ENCODE measurements around the gene CALY.

Gene CALY

DNA sequence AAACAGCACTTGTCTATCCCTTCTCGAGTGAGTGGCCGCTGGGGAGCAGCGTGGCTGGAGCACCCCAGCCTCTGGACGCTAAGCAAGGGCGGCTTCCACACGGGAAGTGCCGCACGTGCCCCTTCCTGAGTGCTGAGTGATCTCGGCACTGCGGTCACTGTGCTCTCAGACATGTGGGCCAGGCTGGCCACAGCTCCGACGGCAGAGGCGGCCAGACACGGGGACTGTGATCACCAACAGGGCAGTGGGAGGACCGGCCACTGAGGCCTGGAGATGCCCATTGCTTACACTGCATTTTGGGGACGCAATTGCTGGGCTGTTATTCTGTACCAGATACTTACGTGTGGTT is 29.4 kb upstream of the CALY start:
- no peak for DNase-seq (ENCODE audit: low read depth)

DNA sequence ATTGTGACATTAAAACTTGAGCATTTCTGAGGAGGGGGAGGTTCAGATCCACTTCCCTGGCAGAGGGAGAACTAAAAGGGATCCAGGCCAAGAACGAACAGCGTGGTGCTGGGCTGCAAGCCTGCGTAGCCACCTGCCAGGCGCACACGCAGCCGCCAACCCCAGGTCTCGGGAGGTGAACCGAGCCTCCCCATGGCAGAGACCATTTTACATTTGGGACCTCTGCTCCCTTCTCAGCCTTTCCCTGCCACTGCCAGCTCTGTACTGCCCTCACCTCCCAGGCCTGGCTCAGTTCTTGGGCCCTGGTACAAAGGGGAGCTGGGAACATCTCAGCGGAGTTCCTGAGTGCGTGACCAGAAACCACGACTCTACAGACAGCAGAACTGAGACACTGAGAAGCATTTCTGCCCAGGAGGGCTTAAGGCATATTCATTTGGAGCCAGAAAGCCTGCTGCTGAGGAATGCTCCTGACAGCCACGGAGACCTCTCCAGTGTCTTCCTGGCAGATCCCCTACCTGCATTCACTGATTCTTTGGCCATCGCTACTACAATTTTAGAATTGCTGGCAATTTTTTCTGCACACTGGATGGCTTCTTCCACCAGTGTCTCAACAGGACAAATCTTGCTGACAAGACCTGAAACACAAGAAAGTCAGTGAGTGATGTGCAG is 28.9 kb upstream of the CALY start:
- no peak for DNase-seq (ENCODE audit: low read depth)

DNA sequence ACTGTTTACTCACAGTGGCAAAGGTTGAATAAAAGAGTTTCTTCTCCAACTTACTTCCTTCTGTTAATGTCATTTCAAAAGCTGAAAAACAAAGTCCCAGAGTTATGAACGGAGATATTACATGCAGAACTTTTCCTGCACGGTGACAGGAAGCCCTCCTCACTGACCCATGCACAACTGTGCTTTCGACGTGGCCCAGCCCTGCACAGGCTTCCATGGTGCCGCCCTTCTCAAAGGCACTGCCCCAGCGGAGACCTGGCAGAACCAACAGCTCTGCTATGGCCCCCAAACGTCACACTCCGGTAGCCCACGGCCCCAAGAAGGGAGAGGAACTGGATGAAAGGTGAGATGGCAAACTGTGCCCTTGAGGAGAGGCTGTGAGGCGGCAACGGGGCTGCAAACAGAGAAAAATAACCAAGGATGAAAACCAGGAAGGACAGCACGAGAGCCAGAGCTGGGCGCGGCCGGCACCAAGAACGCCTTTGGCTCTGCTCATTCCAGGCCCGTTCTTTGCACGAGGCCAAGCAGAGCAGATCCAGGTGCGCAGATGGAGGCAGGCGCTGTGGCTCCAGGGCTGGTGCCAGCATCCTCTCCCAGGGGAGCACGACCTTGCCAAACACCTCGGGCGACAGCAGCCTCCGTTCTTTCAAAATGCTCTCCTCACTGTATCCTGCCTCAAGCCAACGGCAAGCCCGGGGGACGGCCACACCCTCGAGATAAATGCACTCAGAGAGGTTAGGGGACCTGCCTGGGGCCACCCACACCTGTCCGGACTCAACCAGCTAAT is 28.1 kb upstream of the CALY start:
- DNase-seq (ENCODE audit: low read depth), result no peak

DNA sequence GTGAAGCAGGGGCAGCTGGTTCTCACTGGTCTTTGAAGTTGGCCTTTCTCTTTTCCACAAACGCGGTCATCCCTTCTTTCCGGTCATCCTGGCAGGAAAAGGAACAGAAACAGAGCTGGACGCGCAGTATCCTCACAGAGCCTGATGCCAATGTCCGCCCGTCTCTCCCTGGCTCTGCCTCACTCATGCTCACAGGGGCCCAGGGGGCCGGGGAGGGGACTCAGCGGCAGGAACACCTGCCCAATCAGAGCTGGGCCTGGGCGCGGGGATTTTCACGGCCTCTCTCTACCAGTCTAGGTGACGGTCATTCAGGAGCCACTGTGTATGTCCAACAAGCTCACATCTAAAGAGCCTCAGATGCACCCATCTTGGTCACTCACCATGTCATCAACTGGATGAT is 26.1 kb upstream of the CALY start:
- DNase-seq (ENCODE audit: low read depth), result no peak

DNA sequence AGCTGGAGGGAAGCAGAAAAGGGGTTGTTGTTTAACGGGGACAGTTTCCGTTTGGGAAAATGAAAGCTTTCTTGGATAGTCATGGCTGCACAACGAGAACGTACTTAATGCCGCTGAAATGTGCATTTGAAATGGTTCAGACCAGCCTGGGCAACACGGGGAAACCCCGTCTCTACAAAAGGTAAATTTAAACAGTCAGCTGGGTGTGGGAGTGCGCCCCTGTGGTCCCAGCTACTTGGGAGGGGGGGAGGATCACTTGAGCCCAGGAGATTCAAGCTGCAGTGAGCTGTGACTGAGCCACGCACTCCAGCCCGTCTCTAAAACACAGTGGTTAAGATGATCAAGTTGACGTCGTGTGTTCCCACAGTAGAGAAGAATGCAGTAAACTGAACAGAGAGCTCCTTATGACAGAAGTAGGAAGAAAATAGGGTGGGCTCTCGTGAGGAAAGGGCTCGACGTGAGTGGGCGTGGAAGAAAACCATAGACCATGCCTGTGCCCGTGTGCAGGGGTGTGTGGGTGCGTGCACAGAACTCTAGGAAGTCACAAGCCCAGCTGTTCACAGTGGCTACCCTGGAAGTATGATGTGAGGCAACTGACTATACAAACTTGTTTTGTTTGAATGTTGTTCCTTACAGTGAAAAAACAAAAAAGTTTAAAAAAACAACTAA is 25.2 kb upstream of the CALY start:
- DNase-seq (ENCODE audit: low read depth), result no peak

DNA sequence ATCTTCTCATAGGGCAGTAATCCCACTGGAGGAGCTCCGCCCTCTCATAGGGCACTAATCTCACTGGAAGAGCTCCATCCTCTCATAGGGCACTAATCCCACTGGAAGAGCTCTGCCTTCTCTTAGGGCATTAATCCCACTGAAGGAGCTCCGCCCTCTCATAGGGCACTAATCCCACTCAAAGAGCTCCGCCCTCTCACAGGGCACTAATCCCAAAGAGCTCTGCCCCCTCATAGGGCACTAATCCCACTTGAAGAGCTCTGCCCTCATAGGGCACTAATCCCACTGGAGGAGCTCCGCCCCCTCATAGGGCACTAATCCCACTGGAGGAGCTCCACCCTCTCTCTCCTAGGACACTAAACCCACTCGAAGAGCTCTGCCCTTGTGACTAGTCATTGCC is 24.5 kb upstream of the CALY start:
- no peak for DNase-seq (ENCODE audit: low read depth)

DNA sequence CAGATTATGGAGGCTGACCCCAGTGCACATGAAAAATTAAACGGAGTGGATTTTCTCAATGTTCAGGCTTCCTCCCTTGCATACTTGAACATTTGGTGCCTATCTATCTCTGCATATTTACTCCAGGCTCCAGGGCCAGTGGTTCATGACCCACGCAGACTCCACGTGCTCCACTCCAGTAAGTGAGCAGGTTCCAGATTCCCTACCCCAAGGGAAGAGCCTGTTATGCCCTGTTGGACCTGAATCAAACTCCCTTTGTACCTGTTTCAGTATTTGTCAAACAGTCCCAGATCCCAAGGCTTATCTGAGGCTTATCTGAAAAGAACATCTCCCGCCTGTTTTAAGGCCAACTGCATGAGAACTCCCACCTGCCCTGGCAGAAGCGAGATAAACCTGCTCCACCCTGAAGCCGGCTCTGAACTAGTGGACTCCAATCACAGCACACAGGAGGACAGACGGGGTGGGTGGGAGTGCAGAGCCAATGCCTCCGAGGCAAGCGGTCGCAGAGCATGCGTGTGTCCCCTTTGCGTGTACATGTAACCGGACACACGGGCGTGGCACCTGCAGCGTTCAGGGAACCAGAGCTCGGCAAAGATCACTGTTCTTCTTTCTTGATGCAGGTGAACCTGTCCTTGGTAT is 23.4 kb upstream of the CALY start:
- no peak for DNase-seq (ENCODE audit: low read depth)

DNA sequence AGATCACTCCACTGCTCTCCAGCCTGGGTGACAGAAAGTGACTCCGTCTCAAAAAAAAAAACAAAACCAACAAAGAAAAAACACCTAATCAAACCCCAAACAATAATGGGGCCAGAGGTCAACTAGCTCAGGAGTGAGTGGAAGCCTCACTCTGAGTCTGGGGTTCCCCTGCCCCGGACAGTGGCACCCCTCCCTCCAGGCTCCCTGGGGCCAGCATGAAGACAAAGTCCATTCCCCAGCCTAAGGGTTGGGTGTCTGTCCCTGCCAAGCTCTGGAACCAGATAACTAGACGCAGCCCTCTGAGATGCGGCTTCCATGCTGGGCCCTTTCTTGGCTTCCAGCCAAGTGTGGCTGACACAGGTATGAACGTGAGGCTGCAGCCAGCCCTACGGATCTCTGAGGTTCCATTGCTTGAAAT is 22.9 kb upstream of the CALY start:
- no peak for DNase-seq (ENCODE audit: low read depth)

DNA sequence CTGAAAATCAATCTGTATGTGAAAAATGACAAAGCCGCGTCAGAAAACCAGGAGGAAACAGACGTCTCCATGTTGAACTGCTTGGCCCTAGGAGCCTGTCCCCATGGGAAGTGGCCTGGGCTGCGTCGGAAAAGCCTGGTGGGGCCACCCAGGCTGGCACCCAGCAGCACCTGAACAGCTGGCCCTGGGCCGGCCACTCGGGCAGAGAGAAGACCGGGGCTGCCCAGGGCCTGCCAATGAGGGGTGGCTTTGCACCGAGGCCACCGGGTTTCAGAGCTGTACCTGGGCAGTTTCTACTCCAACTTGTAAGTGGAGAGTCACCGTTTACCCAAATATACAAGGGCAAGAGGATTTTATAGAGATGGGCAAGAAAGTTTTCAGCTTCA is 22.2 kb upstream of the CALY start:
- DNase-seq (ENCODE audit: low read depth), result no peak

DNA sequence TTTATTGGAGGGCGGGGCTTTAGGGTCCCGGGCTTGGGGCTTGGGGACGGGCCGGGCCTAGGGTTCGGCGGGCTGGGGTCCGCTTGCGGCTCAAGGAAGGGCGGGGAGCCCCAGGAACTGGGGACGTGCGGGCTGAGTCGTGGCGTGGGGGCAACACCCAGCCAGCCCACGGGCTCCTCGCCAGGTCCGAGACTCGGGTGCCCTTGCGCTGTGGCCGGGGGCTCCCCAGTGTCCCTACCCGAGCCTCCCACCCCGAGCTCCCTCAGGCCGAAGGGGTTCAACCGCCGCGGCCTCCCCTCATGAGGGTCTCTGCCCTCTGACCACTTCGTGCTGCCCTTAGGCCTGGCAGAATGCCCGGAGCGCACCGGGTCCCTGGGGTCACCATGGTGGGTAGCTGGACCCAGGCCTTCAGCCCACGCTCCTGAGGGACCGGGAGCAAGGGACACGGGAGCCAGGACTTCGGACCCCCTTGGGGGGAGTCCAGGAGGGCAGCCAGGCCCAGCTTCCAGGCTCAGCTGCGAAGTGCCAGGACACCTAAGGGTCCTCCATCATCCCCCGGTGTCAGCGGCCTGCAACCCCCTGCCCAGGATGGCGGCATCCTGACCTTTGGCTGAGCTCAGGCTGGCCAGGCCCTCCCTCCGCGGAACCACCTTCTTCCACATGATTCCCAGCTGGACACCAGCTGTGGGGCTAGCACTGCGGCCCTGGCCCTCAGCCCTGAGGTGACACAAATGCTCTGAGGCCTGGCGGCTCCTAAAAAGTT is 21.6 kb upstream of the CALY start:
- DNase-seq (ENCODE audit: low read depth), result no peak

DNA sequence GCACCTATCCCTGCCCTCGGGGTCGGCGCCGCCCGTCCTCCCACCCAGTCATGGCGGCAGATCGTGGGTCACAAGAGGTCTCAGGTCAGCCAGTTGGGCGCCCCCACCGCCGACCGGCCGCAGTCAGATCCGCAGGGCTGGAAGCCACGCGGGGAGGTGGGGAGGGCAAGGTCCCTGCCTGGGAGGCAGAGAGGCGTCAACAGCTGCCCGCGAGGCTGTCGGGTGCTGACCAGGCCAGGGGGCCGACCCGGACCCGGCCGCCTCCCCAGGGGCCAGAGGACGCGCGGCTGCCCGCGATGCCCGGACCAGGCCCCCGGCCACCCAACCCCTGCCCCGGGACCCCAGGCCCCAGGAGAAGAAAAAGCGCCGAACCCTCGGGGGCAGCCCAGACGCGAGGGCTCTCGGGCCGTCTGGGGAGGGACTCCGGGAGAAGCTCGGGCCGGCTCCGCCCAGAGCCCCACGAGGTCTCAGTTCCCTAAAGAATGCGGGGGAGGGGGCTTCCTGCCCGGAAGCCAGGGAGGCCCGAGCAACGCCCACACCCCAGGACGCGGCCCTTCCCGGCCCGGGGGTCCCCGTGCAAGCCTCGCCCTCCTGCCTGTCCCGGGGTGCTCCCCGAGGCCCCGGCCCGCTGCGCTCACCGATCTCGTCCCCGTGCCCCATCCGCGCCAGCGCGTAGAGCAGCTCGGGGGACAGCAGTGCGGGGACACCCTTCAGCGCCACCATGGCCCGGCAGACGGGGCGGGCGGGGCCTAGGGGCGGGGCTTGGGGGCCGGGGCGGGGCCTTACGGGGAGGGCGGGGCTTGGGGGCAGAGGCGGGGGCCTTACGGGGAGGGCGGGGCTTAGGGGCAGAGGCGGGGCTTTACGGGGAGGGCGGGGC is 20.8 kb upstream of the CALY start, which contains the start of gene FUOM:
FUOM (minus strand) TSS at position 735 of the 877 bp plus-strand sequence; CDS start at position 723, 12 bp downstream.
- no peak for DNase-seq (ENCODE audit: low read depth)

DNA sequence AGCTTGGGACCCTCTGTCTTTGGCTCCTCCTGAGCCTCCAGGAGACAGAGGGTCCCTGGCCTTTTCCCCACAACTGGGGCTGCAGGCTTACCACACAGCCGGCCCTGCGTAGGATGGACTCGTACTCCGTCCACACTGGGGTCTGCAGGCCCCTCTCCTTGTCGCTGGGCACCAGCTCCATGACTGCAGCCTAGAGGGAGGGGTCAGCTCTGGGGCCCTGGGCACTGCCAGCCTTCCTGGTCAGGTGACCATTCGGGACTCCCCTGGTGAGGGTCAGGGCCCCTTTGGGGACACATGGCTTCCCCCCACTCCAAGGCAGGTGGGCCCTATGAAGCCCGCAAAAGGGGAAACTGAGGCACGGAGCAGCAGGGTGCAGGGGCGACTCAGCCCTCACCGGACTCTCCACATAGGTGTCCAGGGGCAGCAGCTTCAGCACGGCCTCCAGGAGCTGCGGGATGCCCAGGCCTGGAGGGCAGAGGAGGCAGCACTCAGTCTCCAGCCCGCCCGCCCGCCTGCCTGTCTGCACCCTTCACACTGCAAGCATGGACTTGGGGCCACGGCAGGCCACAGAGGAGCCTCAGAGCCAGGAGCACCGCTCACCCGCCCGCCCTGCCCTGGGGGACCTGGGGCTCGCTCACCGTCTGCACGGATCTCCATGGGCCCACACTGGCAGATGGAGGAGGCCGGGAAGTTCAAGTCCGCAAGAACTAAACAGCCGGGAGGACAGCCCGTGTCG is 20.0 kb upstream of the CALY start:
- DNase-seq (ENCODE audit: low read depth), result no peak

DNA sequence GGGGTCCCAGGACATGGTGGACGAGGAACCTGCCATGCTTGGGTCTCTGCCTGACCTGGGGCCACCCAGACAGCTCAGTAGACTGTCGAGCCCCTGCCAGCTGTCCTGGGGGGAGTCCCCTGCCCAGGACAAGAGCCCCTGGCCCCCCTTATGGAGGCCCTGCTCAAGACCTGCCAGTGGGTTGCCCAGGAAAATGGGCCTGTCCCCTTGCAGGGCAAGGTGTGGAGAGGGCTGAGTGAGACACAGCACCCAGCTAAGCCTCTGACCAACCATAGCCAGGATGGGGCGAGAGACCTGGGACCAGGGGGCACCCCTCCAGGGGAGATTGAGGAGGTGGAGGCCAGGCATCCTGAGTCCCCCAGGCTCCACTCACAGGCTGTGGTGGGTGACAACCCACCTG is 19.3 kb upstream of the CALY start:
- no peak for DNase-seq (ENCODE audit: low read depth)

DNA sequence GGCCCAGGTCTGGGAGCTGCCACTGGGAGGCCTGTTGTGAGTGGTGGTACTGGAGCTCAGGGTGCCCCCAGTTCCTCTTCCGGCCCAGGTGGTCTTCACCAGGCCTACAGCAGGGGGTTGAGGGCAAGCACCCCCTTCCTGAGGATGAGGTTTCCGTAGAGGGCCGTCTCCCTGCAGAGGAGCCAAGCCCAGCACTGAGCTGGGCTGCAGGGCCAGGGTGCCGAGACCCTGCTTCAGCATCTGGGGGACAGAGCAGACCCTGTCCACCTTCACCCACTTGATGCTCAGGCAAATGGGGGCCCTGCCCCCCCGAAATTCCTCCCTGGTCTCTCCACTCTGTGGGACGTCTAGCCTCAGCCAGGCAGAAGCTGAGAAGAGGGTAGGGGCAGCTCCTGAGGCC is 18.6 kb upstream of the CALY start:
- no peak for DNase-seq (ENCODE audit: low read depth)

DNA sequence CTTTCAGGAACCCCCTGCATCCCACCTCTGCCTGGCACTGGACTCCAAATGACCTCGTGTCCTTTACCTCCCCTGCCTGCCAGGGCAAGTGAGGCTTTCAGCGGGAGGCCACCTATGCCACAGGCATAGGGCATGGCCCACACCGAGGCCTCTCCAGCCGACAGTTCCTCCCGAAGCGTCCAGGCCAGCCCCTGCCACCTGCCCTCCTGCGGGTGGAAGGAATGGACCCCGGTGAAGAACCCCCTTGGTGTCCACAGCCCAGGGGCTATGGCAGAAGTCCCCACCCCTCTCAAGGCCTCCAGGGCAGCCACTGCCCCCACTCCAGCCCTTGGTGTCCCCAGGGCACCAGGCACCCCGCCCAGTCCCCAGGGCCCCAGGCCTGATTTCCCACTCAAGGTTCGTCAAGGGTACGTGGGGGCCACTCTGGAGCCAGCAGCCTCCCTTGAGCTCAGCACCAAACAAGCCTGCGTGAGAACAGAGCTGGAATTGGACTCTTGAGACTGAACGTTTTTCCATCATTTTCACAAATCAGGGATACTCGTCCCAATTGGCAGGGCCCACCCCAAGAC is 18.1 kb upstream of the CALY start:
- no peak for DNase-seq (ENCODE audit: low read depth)

DNA sequence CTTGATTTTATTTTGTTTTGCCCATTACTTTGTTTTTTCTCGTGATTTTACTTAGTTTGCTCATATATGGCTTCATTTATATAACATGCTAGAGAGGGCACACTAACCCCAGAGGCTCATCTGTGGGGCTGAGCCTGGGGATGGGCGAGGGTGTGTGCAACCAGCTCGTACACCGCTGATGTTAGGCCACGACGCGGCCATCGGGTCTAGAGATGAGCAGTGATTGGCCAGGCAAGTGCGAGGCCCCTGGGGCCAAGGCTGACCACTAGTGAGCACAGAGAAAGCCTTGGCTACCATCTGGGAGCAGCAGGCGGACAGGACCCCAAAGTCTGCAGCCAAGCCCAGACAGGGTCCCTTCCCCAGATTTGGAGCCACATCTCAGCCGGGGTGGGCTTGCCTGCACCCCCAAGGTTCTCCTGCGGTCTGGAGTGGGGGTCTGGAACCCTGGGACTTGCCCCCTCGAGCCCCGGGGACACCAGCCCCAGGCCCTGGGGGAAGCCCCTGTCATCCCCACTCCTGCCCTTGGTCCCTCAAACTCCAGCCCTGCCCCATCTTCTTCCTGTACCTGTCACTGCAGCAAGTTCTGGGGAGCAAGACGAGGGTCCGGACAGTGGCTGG is 17.4 kb upstream of the CALY start:
- no peak for DNase-seq (ENCODE audit: low read depth)

DNA sequence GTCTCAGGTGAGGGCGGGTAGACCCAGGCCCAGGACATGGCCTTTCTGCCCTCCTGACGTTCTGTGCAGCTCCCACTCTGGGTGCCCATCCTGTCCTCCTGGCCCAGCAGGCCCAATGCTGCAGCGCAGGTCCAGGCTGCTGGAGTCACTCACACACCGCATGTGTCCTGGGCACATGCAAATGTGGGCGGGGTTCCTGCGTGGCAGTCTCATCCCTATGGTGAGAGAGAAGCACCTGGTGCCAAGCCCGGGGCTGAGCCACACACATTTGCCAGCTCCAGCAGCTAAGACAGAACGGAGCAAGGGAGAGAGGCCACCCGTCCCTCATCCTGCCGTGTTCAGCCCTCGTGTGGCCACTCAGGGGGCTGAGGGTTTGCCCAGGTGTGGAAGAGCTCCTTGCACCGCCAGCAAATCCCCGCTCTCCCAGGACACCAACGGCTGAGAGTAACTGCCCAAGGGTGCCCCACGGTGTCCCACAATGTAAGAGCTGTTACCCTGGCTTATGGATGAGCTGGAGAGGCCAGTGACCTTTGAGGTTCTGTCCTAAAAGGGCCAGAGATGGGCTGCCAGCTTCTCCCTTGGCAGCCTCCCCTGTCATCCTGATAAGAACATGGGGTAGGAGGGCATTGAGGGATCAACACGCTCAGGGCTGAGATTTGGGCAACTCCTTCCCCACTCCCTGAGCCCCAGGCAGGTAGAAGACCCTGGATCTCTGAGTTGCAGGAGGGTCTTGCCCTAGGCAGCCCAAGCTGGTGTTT is 16.7 kb upstream of the CALY start:
- no peak for DNase-seq (ENCODE audit: low read depth)

DNA sequence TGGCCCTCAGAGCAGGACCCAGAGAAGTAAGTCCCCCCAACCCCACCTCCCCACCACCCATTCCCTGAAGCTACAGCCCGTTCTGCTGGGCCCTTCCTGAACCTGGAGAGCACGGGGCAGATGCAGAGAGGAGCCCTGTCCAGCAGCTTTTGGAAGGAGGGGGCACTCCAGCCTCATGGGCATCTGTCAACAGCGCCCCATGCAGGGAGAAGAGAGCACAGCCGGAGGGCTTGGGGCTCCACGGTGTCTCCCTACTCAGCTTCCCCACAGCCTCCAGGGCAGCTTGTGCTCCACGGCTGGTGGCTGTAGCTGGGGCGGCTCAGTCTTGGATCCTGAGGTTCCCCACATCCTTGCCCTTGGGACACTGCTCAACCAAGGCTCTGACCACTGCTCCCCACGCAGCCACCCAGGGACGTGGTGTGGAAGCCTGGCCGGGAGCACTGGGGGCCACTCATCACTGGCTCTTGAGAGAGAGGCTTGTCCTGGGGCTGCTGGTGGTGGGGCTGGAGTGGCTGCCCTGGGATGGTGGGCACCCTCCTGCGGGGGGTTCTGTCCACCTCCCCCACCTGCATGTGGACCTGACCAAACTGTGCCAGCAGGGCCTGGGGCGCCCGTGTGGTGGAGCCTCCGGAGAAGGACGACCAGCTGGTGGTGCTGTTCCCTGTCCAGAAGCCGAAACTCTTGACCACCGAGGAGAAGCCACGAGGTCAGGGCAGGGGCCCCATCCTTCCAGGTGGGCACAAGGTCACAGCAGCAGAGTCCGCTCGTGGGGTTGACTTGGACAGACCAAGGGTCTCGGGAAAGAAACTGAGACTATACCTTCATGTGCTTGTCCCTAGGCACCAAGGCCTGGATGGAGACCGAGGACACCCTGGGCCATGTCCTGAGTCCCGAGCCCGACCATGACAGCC is 15.0 kb upstream of the CALY start:
- DNase-seq (ENCODE audit: low read depth), result no peak

All from GM04504 (cell line).